WTC11 (cell line): ENCODE measurements around the gene GNA14. TPM values are rescaled to one million over a fixed set of nuclear protein-coding genes. Genes with fewer than 3 reads are reported as not detected.

Experiments
- AFF4 ChIP-seq: sonication (generic); formaldehyde crosslinking; IDR thresholded peaks from 2 replicates; pipeline ENCODE4 v1.8.1; 2023; ENCODE audit warnings: mild to moderate bottlenecking, missing genetic modification reagents, borderline replicate concordance
- AR ChIP-seq: fragments of 250-450 bp; sonication (Bioruptor Pico); IDR thresholded peaks from 2 replicates; pipeline ENCODE4 v1.9.0; 2021; ENCODE audit warnings: mild to moderate bottlenecking
- ATF3 ChIP-seq: sonication (generic); formaldehyde crosslinking; conservative IDR thresholded peaks from 2 replicates; pipeline ENCODE4 v1.8.1; 2022; ENCODE audit warnings: mild to moderate bottlenecking, missing genetic modification reagents
- CREM ChIP-seq: sonication (generic); formaldehyde crosslinking; IDR thresholded peaks from 2 replicates; pipeline ENCODE4 v1.8.1; 2022; ENCODE audit warnings: mild to moderate bottlenecking, missing genetic modification reagents, moderate library complexity
- CTCF ChIP-seq: fragments of 200-600 bp; IDR thresholded peaks from 2 replicates; pipeline ENCODE4 v1.8.0; 2022; ENCODE audit warnings: antibody characterized with exemption
- ETV6 ChIP-seq: sonication (generic); formaldehyde crosslinking; IDR thresholded peaks from 2 replicates; pipeline ENCODE4 v1.8.1; 2022; ENCODE audit warnings: mild to moderate bottlenecking, missing genetic modification reagents
- FOXJ3 ChIP-seq: sonication (generic); formaldehyde crosslinking; IDR thresholded peaks from 2 replicates; pipeline ENCODE4 v1.9.0; 2021; ENCODE audit warnings: missing genetic modification reagents, mild to moderate bottlenecking, borderline replicate concordance
- FOXK1 ChIP-seq: sonication (generic); formaldehyde crosslinking; IDR thresholded peaks from 2 replicates; pipeline ENCODE4 v1.8.0; 2022; ENCODE audit warnings: mild to moderate bottlenecking, moderate library complexity, missing genetic modification reagents
- FOXP4 ChIP-seq: sonication (generic); formaldehyde crosslinking; IDR thresholded peaks from 2 replicates; pipeline ENCODE4 v1.8.0; 2022; ENCODE audit warnings: mild to moderate bottlenecking, missing genetic modification reagents
- IRF1 ChIP-seq: sonication (generic); formaldehyde crosslinking; IDR thresholded peaks from 2 replicates; pipeline ENCODE4 v1.8.0; 2023; ENCODE audit warnings: missing genetic modification reagents
- JAZF1 ChIP-seq: fragments of 250-450 bp; sonication (Bioruptor Pico); IDR thresholded peaks from 2 replicates; pipeline ENCODE4 v1.9.0; 2021; ENCODE audit warnings: moderate library complexity, mild to moderate bottlenecking, inconsistent platforms
- KAT7 ChIP-seq: sonication (generic); formaldehyde crosslinking; IDR thresholded peaks from 2 replicates; pipeline ENCODE4 v1.8.1; 2023; ENCODE audit warnings: missing genetic modification reagents, mild to moderate bottlenecking, borderline replicate concordance
- MAX ChIP-seq: sonication (generic); formaldehyde crosslinking; IDR thresholded peaks from 2 replicates; pipeline ENCODE4 v1.8.0; 2022; ENCODE audit warnings: mild to moderate bottlenecking, missing genetic modification reagents
- SP1 ChIP-seq: sonication (generic); formaldehyde crosslinking; conservative IDR thresholded peaks from 2 replicates; pipeline ENCODE4 v1.8.1; 2022; ENCODE audit warnings: missing genetic modification reagents
- TEAD4 ChIP-seq: sonication (generic); formaldehyde crosslinking; IDR thresholded peaks from 2 replicates; pipeline ENCODE4 v1.8.0; 2022; ENCODE audit warnings: mild to moderate bottlenecking, missing genetic modification reagents
- USF2 ChIP-seq: sonication (generic); formaldehyde crosslinking; IDR thresholded peaks from 2 replicates; pipeline ENCODE4 v1.8.1; 2023; ENCODE audit warnings: mild to moderate bottlenecking, missing genetic modification reagents, moderate library complexity
- ZBTB21 ChIP-seq: sonication (generic); formaldehyde crosslinking; IDR thresholded peaks from 2 replicates; pipeline ENCODE4 v1.8.1; 2023; ENCODE audit warnings: mild to moderate bottlenecking, missing genetic modification reagents, borderline replicate concordance
- ZSCAN18 ChIP-seq: fragments of 250-450 bp; sonication (Bioruptor Pico); IDR thresholded peaks from 2 replicates; pipeline ENCODE4 v2.1.2; 2022; ENCODE audit warnings: mild to moderate bottlenecking, moderate library complexity
- total RNA-seq: library from RNA; stranded (reverse); gene quantifications from 3 replicates; pipeline ENCODE4 v1.2.3, GENCODE V29; 2021

The GNA14 gene
- total RNA-seq, 1 experiment from 2014 or later = 26.7 TPM

GRCh38 chr9:77534376-77535057 is 113.6 kb downstream of the GNA14 start (continued):
- no peak for TF ChIP-seq CTCF
- TF ChIP-seq MAX (CRISPR knock-in tag) = 0 out of 2 replicates have a peak, but pooled peaks have one; percentile 15
- TF ChIP-seq TEAD4 (CRISPR knock-in tag) = no peak
- TF ChIP-seq FOXJ3 (CRISPR knock-in tag) = peak; percentile 82; the same call in 1 of the 2 replicates
- TF ChIP-seq KAT7 = no peak
- TF ChIP-seq SP1 = 0 out of 2 replicates have a peak, but pooled peaks have one; percentile 15
- TF ChIP-seq FOXK1 = no peak
- TF ChIP-seq CREM = 0 out of 2 replicates have a peak, but pooled peaks have one; percentile 48
- no peak for TF ChIP-seq ZBTB21 (CRISPR knock-in tag)
- TF ChIP-seq JAZF1 (CRISPR knock-in tag) = no peak
- no peak for TF ChIP-seq AFF4 (CRISPR knock-in tag)
- no peak for TF ChIP-seq USF2 (CRISPR knock-in tag)
- 0 out of 2 replicates have a peak, but pooled peaks have one; percentile 33 for TF ChIP-seq ZSCAN18 (CRISPR knock-in tag)
- no peak for TF ChIP-seq ATF3 (CRISPR knock-in tag)
- no peak for TF ChIP-seq AR
- no peak for TF ChIP-seq ETV6 (CRISPR knock-in tag)
- no peak for TF ChIP-seq IRF1 (CRISPR knock-in tag)
- peak; percentile 35; the same call in 1 of the 2 replicates for TF ChIP-seq FOXP4 (CRISPR knock-in tag)
- TF ChIP-seq, all 79 proteins: peak for 9
